IPS-NIHi7 (cell line): ENCODE measurements around the gene BPIFB1.
A peak's percentile ranks its signal among the peaks of the same experiment; 100 is the strongest.

Experiments
- DNase-seq: peaks from one replicate; pipeline ENCODE4 v3.0.0; 2012; ENCODE audit warnings: mixed read lengths; ENCODE audit errors: extremely low spot score

Gene BPIFB1

GRCh38 chr20:33282991-33283555 lies at the start of gene BPIFB1:
TSS of gene BPIFB1 (plus strand) at chr20:33283214. CDS start at chr20:33286074, 2,860 bp downstream.
- DNase-seq: no peak

- no peak for DNase-seq
These were observed 49.0 kb upstream of the BPIFB1 start for GRCh38 chr20:33234050-33234449.

- DNase-seq: no peak
These were observed 47.3 kb upstream of the BPIFB1 start, which contains the start of gene BPIFA1 for GRCh38 chr20:33235696-33236095. TSS of gene BPIFA1 (plus strand) at chr20:33235996. CDS start at chr20:33237712, 1,716 bp downstream.

DNA sequence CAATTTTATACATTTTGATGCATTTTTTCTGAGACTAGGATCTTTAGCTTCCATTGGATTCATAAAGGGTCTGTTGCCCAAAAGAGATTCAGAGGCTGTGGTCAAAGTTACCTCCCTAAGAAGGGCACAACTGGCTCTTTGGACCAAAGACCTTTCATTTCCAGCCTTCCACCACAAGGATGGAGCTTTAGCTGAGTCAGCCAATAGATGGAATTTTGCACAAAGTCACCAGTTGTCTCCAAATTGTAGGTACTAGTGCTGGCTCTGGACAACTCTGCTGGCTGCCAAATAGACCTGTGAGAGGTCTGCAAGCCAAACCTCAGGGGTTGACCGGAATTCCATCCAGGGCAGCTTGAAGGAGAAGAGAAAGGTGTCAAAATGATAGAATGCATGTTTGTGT lies 46.7 kb upstream of the BPIFB1 start:
- no peak for DNase-seq

- DNase-seq: no peak
These were observed 45.0 kb upstream of the BPIFB1 start for GRCh38 chr20:33237989-33238388.

GRCh38 chr20:33239418-33239817 lies 43.6 kb upstream of the BPIFB1 start:
- no peak for DNase-seq

DNA sequence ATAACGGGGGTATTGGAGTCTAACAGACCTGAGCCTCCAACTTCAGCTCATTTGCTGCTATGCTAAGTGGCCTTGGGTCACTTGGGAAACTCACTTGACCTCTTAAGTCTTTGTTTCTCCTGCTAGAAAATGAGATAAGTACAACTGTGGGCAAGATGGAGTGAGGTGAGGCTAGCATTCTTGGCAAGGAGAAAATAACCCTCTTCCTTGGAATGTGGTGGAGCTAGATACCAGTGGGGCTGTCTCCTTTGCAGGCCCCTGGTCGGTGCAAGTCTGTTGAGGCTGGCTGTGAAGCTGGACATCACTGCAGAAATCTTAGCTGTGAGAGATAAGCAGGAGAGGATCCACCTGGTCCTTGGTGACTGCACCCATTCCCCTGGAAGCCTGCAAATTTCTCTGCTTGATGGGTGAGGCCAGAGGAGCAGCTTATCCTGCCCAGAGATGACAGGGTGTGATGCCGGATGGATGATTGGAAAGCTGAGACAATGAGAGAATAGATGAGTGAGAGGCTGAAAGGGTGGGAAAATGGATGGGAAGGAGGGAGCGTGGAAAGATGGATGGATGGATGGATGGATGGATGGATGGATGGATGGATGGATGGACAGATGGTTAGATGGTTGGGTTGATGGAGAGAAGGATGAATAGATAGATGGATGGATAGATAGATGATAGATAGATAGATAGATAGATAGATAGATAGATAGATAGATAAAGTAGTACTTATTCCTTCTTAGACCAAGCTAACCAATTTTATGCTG lies 42.9 kb upstream of the BPIFB1 start:
- no peak for DNase-seq

DNA sequence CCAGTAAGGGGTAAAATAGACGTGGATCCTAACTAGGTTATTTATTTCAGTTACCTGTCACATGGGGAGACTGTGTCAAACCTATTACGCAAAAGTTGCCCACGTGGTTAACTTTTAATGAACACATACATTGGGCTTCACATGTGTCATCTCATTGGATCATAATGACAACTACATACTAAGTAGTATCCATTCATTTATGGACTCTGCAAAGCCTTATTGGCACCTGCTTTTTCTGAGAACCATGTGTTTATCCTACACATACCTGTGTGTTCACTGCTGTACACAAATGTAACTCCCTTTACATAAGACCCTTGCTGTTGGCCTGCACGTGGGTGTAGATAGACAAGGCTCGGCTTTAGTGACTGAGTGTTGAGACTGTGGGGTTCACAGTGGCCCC lies 42.1 kb upstream of the BPIFB1 start:
- no peak for DNase-seq

- DNase-seq: no peak
These were observed 40.5 kb upstream of the BPIFB1 start for GRCh38 chr20:33242319-33243100.

GRCh38 chr20:33246077-33246476 lies 36.9 kb upstream of the BPIFB1 start:
- DNase-seq: no peak

GRCh38 chr20:33249456-33249855 lies 33.6 kb upstream of the BPIFB1 start:
- DNase-seq: no peak

- DNase-seq: no peak
These were observed 32.3 kb upstream of the BPIFB1 start for GRCh38 chr20:33250666-33251065.

DNA sequence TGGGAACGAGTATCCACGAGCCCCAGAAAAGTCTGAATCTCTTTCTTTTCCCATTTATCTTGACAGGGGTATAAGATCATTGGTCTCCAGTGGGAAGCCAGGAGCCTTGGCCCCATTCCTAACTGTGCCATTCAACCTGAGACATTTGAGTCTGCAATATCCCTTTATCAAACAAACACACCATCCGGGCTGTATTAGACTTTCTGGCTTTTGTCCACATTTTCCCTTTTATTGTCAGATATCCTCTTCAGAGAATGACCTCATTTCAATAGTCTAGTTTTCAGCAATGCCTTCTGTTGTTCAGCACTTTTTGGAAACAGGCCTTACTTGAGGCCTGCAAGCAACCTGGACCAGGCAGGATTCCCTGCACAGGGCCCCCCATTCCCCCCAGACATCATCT lies 31.5 kb upstream of the BPIFB1 start:
- DNase-seq: no peak

DNA sequence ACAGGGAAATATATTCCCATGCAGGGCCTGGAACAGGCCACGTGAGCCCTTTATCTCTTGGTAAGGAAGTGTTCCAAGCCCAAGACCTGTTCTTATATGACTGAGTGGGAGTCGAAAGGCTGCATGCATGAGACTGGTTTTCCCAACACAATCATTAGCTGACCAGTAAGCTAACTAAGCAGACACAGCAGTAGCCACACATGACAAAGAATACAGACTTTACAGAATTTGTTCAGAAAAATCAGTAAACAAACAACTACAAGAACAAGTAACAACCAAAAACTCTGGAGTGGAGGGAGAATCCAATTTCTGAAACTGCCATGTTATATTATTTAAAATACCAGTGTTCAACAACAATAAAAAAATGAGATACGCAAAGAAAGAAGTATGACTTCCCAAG lies 30.6 kb upstream of the BPIFB1 start:
- no peak for DNase-seq

GRCh38 chr20:33255005-33255404 lies 28.0 kb upstream of the BPIFB1 start:
- DNase-seq: no peak

DNA sequence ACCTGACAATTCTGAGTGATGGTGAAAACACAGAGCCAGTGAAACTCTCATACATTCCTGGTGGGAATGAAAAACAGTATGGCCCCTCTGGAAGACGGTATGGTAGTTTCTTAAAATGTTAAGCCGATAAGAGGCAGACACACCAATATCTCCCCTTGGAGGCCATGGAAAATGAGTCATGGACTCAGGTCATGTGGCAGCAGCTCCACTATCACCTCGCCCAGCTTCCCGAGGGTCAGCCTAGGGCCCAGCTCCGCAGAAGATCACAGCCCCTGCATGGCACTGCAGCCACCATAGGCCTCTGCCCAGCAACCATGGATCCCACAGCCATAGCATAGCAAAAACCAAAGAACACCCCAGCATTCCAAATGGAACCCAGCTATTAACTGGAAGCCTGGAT lies 25.8 kb upstream of the BPIFB1 start:
- DNase-seq: no peak

DNA sequence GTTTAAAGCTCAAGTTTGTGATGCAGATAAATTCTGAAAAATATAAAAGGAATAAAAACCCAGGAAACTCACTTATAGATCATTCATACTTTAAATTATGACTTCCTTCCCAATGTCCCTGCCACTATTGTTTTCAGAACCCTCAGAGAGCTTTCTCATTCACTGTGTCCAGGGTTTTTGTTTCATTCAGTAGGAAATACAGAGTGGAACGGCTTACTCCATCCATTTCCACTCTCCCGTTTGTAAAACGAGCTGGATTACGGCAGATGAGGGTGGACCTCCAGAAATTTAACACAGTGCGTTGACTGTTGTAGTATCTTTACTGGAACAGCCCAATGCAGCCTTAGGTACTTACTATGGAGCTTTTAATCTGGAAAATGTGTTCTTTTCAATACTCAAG lies 23.6 kb upstream of the BPIFB1 start:
- no peak for DNase-seq

GRCh38 chr20:33261465-33261864 lies 21.5 kb upstream of the BPIFB1 start:
- no peak for DNase-seq

DNA sequence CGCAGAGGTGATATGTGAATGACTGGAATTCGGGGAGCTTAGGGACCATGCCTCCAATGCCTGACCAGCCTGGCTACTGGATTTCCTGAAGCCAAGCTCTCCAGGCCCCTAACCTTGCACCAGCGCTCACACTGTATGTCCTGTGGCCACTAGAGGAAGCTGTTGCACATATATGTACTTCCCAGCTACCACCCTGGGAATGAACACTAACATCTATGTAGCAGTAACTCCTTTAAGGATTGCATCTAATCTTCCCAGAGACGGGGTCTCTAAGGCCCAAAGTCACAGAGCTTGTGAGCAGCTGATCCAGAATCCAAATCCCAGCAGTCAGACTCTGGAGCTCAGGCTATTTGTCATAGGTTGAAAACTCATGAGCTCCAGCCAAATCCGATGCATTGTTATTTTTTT lies 20.4 kb upstream of the BPIFB1 start:
- peak; percentile 65 for DNase-seq

- DNase-seq: no peak
These were observed 19.2 kb upstream of the BPIFB1 start for GRCh38 chr20:33263784-33264183.

DNA sequence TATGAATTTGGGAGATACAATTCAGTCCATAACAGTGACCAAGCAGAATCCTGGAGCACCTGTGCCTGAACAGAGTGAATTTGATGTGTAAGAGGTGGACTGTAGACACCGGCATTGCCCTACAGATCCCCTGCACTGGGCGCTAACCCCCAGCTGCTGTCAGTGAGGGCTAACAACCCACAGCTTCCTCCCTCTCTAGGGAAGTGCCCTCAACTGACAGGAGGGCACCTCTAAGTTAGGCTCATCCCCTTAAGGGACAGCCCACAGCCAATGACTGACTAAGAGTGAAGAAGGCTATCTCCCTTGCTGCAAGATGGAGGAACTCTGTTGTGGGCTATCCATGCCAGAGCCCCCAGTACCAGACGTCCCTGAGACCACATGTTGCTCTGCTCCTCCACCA lies 15.3 kb upstream of the BPIFB1 start:
- DNase-seq: no peak

- DNase-seq: no peak
These were observed 10.7 kb upstream of the BPIFB1 start for GRCh38 chr20:33272155-33272873.
